GM12801 (cell line): ENCODE results near the gene DNAH3.

Experiments
- CTCF ChIP-seq: IDR thresholded peaks from one replicate; pipeline ENCODE4 v1.5.1; 2011; ENCODE audit warnings: control low read depth; ENCODE audit not compliant: insufficient read length; ENCODE audit errors: extremely low read depth

DNAH3 gene

GRCh38 chr16:21097151-21097550 lies 53.5 kb downstream of the DNAH3 start:
- no peak for TF ChIP-seq CTCF

- no peak for TF ChIP-seq CTCF
These were observed 57.7 kb downstream of the DNAH3 start for GRCh38 chr16:21092951-21093350.

GRCh38 chr16:21088646-21089538 lies 61.8 kb downstream of the DNAH3 start:
- no peak for TF ChIP-seq CTCF

- no peak for TF ChIP-seq CTCF
These were observed 62.5 kb downstream of the DNAH3 start for GRCh38 chr16:21088143-21088542.

GRCh38 chr16:21084631-21085225 lies 65.9 kb downstream of the DNAH3 start:
- no peak for TF ChIP-seq CTCF

- TF ChIP-seq CTCF: no peak
These were observed 66.8 kb downstream of the DNAH3 start for GRCh38 chr16:21083729-21084268.

- TF ChIP-seq CTCF: no peak
These were observed 69.3 kb downstream of the DNAH3 start for GRCh38 chr16:21081329-21081728.
